ENCODE results near the gene ZNF415. TPM values are rescaled to one million over a fixed set of nuclear protein-coding genes. Genes with fewer than 3 reads are reported as not detected.

Gene ZNF415
- total and polyA plus RNA-seq, 2 donors (not counting 1 experiment from before 2014, with no cell fraction given), result 7.2 to 15.7 TPM

GRCh38 chr19:53160350-53160749 lies 27.6 kb upstream of the ZNF415 start:
- Histone ChIP-seq H3K79me2 (ENCODE audit: control insufficient read depth, insufficient read depth, low read length) (peaks cover 1% of the 10 kb centered on the region), H3K4me2 (ENCODE audit: extremely low read depth, insufficient read depth, low read length) (no peak overlapping the region), H3K27me3 (ENCODE audit: control insufficient read depth, insufficient read depth, low read length) (no peaks in the 10 kb centered on the region), H3K27ac (ENCODE audit: insufficient read depth, low read length) (no peak overlapping the region), H3K9ac (ENCODE audit: insufficient read depth, low read length) (no peak overlapping the region), H3K9me3 (ENCODE audit: control insufficient read depth, insufficient read depth, low read depth, low read length) (no peaks in the 10 kb centered on the region), H4K20me1 (ENCODE audit: control insufficient read depth, extremely low read depth, insufficient read depth, low read length) (no peaks in the 10 kb centered on the region), H3K4me1 (ENCODE audit: control insufficient read depth, extremely low read depth, insufficient read depth, low read length) (no peaks in the 10 kb centered on the region), H3K36me3 (ENCODE audit: control insufficient read depth, insufficient read depth, low read length) (no peaks in the 10 kb centered on the region), H2AFZ (ENCODE audit: low read length) (no peak overlapping the region), H3K4me3 (replicated peaks in 1 of 4; ENCODE audit: control extremely low read depth in 1 of 4, insufficient read depth in 1 of 4, low read depth in 3 of 4, low read length in 4 of 4) (no peak overlapping the region)
- DNase-seq (ENCODE audit: low read depth in 2 of 2), result no peak
- no peak for TF ChIP-seq EZH2 (IDR thresholded peaks at IDR 0.05; ENCODE audit: low read length, missing control alignments)

GRCh38 chr19:53158119-53158656 lies 25.5 kb upstream of the ZNF415 start:
- DNase-seq (ENCODE audit: low read depth in 2 of 2), result peak; percentile 28 to 31
- Histone ChIP-seq H3K4me2 (ENCODE audit: extremely low read depth, insufficient read depth, low read length) (peak overlapping the region; percentile 83), H3K4me3 (replicated peaks in 1 of 4; ENCODE audit: control extremely low read depth in 1 of 4, insufficient read depth in 1 of 4, low read depth in 3 of 4, low read length in 4 of 4) (peak overlapping the region; percentile 64 to 76 (median 70))

GRCh38 chr19:53157626-53158025 lies 24.9 kb upstream of the ZNF415 start:
- H3K9ac ChIP-seq (ENCODE audit: insufficient read depth, low read length), result peak overlapping the region; percentile 64
- no peaks in the 10 kb centered on the region for H3K27me3 ChIP-seq (ENCODE audit: control insufficient read depth, insufficient read depth, low read length)
- H3K9me3 ChIP-seq (ENCODE audit: control insufficient read depth, insufficient read depth, low read depth, low read length), result no peaks in the 10 kb centered on the region
- peaks cover 1% of the 10 kb centered on the region for H3K79me2 ChIP-seq (ENCODE audit: control insufficient read depth, insufficient read depth, low read length)
- H3K36me3 ChIP-seq (ENCODE audit: control insufficient read depth, insufficient read depth, low read length), result no peaks in the 10 kb centered on the region
- peak overlapping the region; percentile 64 to 76 (median 70) for H3K4me3 ChIP-seq (replicated peaks in 1 of 4; ENCODE audit: control extremely low read depth in 1 of 4, insufficient read depth in 1 of 4, low read depth in 3 of 4, low read length in 4 of 4)
- H3K27ac ChIP-seq (ENCODE audit: insufficient read depth, low read length), result peak overlapping the region; percentile 16
- TF ChIP-seq EZH2 (IDR thresholded peaks at IDR 0.05; ENCODE audit: low read length, missing control alignments) (no peak), CTCF (conservative IDR thresholded peaks at IDR 0.05 in 1 of 2, IDR thresholded peaks at IDR 0.05 in 1 of 2; ENCODE audit: low read depth in 1 of 2, low read length in 2 of 2) (no peak)
- H3K4me2 ChIP-seq (ENCODE audit: extremely low read depth, insufficient read depth, low read length), result peak overlapping the region; percentile 83
- no peaks in the 10 kb centered on the region for H3K4me1 ChIP-seq (ENCODE audit: control insufficient read depth, extremely low read depth, insufficient read depth, low read length)
- H4K20me1 ChIP-seq (ENCODE audit: control insufficient read depth, extremely low read depth, insufficient read depth, low read length), result no peaks in the 10 kb centered on the region
- H2AFZ ChIP-seq (ENCODE audit: low read length), result peak overlapping the region; percentile 23
- DNase-seq (ENCODE audit: low read depth in 2 of 2), result peak in 1 of 2 donors; percentile 23

More at GRCh38 chr19:53158119-53158656, 25.5 kb upstream of the ZNF415 start:
- no peak for TF ChIP-seq CTCF (conservative IDR thresholded peaks at IDR 0.05 in 1 of 2, IDR thresholded peaks at IDR 0.05 in 1 of 2; ENCODE audit: low read depth in 1 of 2, low read length in 2 of 2)
- TF ChIP-seq EZH2 (IDR thresholded peaks at IDR 0.05; ENCODE audit: low read length, missing control alignments), result no peak
- peak overlapping the region; percentile 64 for H3K9ac ChIP-seq (ENCODE audit: insufficient read depth, low read length)
- H3K36me3 ChIP-seq (ENCODE audit: control insufficient read depth, insufficient read depth, low read length), result no peaks in the 10 kb centered on the region
- peak overlapping the region; percentile 65 for H3K27ac ChIP-seq (ENCODE audit: insufficient read depth, low read length)
- H3K4me1 ChIP-seq (ENCODE audit: control insufficient read depth, extremely low read depth, insufficient read depth, low read length), result no peaks in the 10 kb centered on the region
- H2AFZ ChIP-seq (ENCODE audit: low read length), result peak overlapping the region; percentile 45
- no peaks in the 10 kb centered on the region for H4K20me1 ChIP-seq (ENCODE audit: control insufficient read depth, extremely low read depth, insufficient read depth, low read length)
- no peaks in the 10 kb centered on the region for H3K27me3 ChIP-seq (ENCODE audit: control insufficient read depth, insufficient read depth, low read length)
- H3K79me2 ChIP-seq (ENCODE audit: control insufficient read depth, insufficient read depth, low read length), result peaks cover 1% of the 10 kb centered on the region
- no peaks in the 10 kb centered on the region for H3K9me3 ChIP-seq (ENCODE audit: control insufficient read depth, insufficient read depth, low read depth, low read length)
